Cardiac muscle cell (in vitro differentiated cells and primary cell): ENCODE measurements around the gene FAM228B. TPM values are rescaled to one million over a fixed set of nuclear protein-coding genes. Genes with fewer than 3 reads are reported as not detected.
A peak's percentile ranks its signal among the peaks of the same experiment; 100 is the strongest.

Source experiments
- DNase-seq, 2 donors: peaks; one replicate each; pipeline versions ENCODE4 v3.0.0 to v3.0.0-alpha.2; 2010 to 2017; ENCODE audit warnings: low read depth in 1 of 2, low spot score in 1 of 2
- H3K27ac ChIP-seq: fragments of 200-600 bp; sonication (generic); 2 replicates; pipeline ENCODE4 v1.5.1; 2016
- H3K27me3 ChIP-seq: fragments of 200-600 bp; sonication (generic); 2 replicates; pipeline ENCODE4 v1.6.0; 2016; ENCODE audit warnings: control low read depth
- H3K36me3 ChIP-seq: fragments of 200-600 bp; sonication (generic); 2 replicates; pipeline ENCODE4 v1.5.1; 2016; ENCODE audit warnings: control low read depth
- H3K4me1 ChIP-seq: fragments of 200-600 bp; sonication (generic); 2 replicates; pipeline ENCODE4 v1.8.1; 2017; ENCODE audit warnings: low read depth, mild to moderate bottlenecking, mixed run types
- H3K4me3 ChIP-seq: fragments of 200-600 bp; sonication (generic); 2 replicates; pipeline ENCODE4 v1.5.1; 2016; ENCODE audit warnings: mild to moderate bottlenecking
- H3K9me3 ChIP-seq: fragments of 200-600 bp; sonication (generic); 2 replicates; pipeline ENCODE4 v1.5.1; 2017; ENCODE audit warnings: low read depth, mild to moderate bottlenecking, control low read depth
- CTCF ChIP-seq: IDR thresholded peaks from 2 replicates; pipeline ENCODE4 v1.5.1; 2012; ENCODE audit warnings: low read depth, mild to moderate bottlenecking, low read length
- polyA plus RNA-seq: library from polyadenylated mRNA; unstranded; fragments of >200 nt; fragmentation: Nextera tagmentation; extraction: Ambion mirVana; gene quantifications from 2 replicates; pipeline ENCODE4 v1.2.1, GENCODE V29; 2016
- total RNA-seq: library from RNA; depleted of rRNA; stranded (reverse); fragments of >200 nt; gene quantifications from 2 replicates; pipeline ENCODE4 v1.2.3, GENCODE V29; 2016

The FAM228B gene
- total and polyA plus RNA-seq, 2 experiments from 2014 or later, result 16.3 to 60.5 TPM

- Histone ChIP-seq H3K4me3 (no peak overlapping the region), H3K36me3 (no peaks in the 10 kb centered on the region), H3K9me3 (no peaks in the 10 kb centered on the region), H3K27me3 (no peaks in the 10 kb centered on the region), H3K27ac (no peak overlapping the region), H3K4me1 (no peaks in the 10 kb centered on the region)
- no peak for DNase-seq
- TF ChIP-seq CTCF, result no peak
Measured at GRCh38 chr2:24179683-24180082, 56.4 kb downstream of the FAM228B start.

- no peaks in the 10 kb centered on the region for H3K9me3 ChIP-seq
- no peaks in the 10 kb centered on the region for H3K27me3 ChIP-seq
- H3K4me3 ChIP-seq, result no peak overlapping the region
- no peaks in the 10 kb centered on the region for H3K4me1 ChIP-seq
- no peak overlapping the region for H3K27ac ChIP-seq
- no peak for TF ChIP-seq CTCF
- H3K36me3 ChIP-seq, result no peaks in the 10 kb centered on the region
- no peak for DNase-seq
Measured at GRCh38 chr2:24181849-24182248, 58.6 kb downstream of the FAM228B start.

- Histone ChIP-seq H3K27ac (no peak overlapping the region), H3K9me3 (peaks cover 5% of the 10 kb centered on the region), H3K4me1 (no peaks in the 10 kb centered on the region), H3K27me3 (no peaks in the 10 kb centered on the region), H3K36me3 (no peaks in the 10 kb centered on the region), H3K4me3 (no peak overlapping the region)
- no peak for TF ChIP-seq CTCF
- DNase-seq, result no peak
Measured at GRCh38 chr2:24182507-24182906, 59.2 kb downstream of the FAM228B start.

GRCh38 chr2:24183366-24184069, 60.2 kb downstream of the FAM228B start:
- H3K4me3 ChIP-seq, result no peak overlapping the region
- no peak for TF ChIP-seq CTCF
- peaks cover 5% of the 10 kb centered on the region for H3K9me3 ChIP-seq
- no peaks in the 10 kb centered on the region for H3K4me1 ChIP-seq
- H3K27ac ChIP-seq, result no peak overlapping the region
- no peaks in the 10 kb centered on the region for H3K36me3 ChIP-seq
- no peaks in the 10 kb centered on the region for H3K27me3 ChIP-seq
- peak in 1 of 2 donors; percentile 8 for DNase-seq

GRCh38 chr2:24189551-24189950, 66.3 kb downstream of the FAM228B start:
- DNase-seq, result no peak
- Histone ChIP-seq H3K36me3 (no peaks in the 10 kb centered on the region), H3K4me3 (no peak overlapping the region), H3K4me1 (no peaks in the 10 kb centered on the region), H3K9me3 (peaks cover 5% of the 10 kb centered on the region), H3K27me3 (no peaks in the 10 kb centered on the region), H3K27ac (no peak overlapping the region)
- TF ChIP-seq CTCF, result no peak

GRCh38 chr2:24190503-24190902, 67.2 kb downstream of the FAM228B start:
- H3K27me3 ChIP-seq, result no peaks in the 10 kb centered on the region
- no peak overlapping the region for H3K4me3 ChIP-seq
- H3K27ac ChIP-seq, result no peak overlapping the region
- no peak for DNase-seq
- H3K36me3 ChIP-seq, result no peaks in the 10 kb centered on the region
- no peak for TF ChIP-seq CTCF
- H3K9me3 ChIP-seq, result peaks cover 5% of the 10 kb centered on the region
- no peaks in the 10 kb centered on the region for H3K4me1 ChIP-seq
